Activated CD8-positive, alpha-beta memory T cell treated with anti-CD3 and anti-CD28 coated beads for 1 hour (primary cell): ENCODE data around the gene ARAP3.
"Not testable (repeated sequence)": the region's sequence is repeated elsewhere in the genome, so short reads cannot be mapped to it uniquely, and the experiment has no call there.

Experiments used
- DNase-seq, 2 donors: peaks; one replicate each; pipeline ENCODE4 v3.0.0-alpha.2; 2020; ENCODE audit warnings: low read depth in 1 of 2; ENCODE audit errors: extremely low read depth in 1 of 2

Gene ARAP3, protein sequence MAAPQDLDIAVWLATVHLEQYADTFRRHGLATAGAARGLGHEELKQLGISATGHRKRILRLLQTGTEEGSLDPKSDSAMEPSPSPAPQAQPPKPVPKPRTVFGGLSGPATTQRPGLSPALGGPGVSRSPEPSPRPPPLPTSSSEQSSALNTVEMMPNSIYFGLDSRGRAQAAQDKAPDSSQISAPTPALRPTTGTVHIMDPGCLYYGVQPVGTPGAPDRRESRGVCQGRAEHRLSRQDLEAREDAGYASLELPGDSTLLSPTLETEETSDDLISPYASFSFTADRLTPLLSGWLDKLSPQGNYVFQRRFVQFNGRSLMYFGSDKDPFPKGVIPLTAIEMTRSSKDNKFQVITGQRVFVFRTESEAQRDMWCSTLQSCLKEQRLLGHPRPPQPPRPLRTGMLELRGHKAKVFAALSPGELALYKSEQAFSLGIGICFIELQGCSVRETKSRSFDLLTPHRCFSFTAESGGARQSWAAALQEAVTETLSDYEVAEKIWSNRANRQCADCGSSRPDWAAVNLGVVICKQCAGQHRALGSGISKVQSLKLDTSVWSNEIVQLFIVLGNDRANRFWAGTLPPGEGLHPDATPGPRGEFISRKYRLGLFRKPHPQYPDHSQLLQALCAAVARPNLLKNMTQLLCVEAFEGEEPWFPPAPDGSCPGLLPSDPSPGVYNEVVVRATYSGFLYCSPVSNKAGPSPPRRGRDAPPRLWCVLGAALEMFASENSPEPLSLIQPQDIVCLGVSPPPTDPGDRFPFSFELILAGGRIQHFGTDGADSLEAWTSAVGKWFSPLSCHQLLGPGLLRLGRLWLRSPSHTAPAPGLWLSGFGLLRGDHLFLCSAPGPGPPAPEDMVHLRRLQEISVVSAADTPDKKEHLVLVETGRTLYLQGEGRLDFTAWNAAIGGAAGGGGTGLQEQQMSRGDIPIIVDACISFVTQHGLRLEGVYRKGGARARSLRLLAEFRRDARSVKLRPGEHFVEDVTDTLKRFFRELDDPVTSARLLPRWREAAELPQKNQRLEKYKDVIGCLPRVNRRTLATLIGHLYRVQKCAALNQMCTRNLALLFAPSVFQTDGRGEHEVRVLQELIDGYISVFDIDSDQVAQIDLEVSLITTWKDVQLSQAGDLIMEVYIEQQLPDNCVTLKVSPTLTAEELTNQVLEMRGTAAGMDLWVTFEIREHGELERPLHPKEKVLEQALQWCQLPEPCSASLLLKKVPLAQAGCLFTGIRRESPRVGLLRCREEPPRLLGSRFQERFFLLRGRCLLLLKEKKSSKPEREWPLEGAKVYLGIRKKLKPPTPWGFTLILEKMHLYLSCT (N-terminal part only)

DNA sequence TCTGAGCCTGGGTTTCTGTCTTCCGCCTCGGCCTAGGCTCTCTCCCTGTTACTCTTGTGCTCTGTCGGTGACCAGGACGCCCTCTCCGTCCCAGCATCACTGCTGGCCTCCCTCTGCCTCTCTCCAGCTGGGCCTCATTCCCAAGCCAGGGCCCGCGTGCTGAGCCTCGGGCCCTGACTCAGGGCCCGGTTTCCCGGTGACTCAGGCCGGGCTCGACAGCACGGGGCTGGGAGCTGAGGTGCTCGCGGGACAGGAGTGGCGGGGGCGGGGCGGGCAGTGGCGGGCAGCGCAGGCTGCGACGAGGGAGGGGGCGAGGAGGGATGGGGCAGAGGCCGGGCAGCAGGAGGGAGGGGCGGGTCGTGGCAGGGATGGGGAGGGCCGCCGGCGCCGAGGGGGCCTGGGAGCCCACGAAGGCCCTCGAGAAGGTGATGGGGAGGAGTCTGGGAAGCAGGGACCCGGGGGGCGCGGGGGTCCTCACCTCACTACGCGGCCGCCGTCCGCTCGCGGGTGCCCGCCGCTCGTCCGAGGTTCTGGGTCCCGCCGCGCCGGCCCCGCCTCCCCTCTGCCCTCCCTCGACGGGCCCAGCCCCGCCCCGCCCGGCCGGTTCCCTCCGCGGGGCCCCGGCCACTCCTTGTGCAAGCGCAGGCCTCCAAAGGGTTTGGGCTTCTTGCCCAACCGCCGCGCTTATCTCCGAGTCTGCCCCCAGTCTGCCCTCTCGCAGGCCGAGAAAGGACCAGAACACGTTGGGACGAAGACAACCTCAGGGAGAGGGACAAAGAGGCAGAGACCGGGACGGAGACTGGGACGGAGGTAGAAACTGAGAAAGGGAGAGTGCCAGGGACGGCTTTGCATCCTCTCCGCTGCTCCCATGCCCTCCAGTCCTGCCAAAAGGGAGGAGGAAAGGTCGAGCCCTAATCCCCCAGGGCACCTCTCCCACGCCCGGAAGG, at the start of gene ARAP3:
TSS of gene ARAP3 (minus strand) at position 536 of the 947 bp plus-strand sequence. CDS start 1,744 bp downstream, outside the sequence.
- peak in 1 of 2 donors; percentile 33 for DNase-seq

DNA sequence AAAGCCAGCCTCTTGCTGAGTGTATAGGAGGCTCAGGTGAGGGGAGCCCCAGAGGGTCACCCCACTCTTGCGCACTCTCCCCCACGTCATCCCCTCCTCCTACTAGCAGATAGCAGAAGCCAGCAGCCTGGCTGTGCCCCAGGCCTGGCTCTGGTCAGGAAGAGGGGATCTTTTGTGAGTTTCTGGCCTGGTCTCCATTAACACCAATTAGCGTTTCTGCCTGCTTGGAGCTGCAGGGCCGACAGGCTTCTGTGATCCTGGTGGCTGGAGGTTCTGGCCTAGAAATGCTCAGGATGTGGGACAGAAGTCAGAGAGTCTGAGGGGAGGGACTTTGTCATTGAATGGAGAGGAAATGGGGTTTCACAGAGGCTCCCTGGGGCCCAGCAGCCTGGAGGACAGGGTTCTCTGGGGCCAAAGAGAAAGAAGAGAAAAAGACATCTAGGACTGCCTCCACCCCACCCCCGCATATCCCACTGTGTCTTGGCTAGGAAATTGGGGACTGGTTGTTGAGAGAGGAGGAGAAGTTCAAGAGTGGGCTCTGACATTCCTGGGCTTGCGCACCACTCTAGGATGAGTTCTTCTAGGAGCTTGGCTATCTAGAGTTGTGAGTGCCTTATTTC, 47.5 kb upstream of the ARAP3 start:
- DNase-seq: no peak

DNA sequence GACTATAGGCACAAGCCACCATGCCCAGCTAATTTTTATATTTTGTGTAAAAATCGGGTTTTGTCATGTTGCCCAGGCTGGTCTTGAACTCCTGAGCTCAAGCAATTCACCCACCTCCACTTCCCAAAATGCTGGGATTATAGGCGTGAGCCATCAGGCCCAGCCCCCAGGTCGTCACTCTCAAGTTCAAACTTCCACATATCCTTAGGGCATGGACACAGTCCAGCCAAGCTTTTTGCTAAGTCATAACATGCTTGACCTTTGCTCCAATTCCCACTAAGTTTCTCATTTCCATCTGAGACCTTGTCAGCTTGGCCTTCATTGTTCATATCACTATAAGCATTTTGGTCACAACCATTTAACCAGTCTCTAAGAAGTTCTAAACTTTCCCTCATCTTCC, 43.9 kb upstream of the ARAP3 start:
- no peak for DNase-seq

DNA sequence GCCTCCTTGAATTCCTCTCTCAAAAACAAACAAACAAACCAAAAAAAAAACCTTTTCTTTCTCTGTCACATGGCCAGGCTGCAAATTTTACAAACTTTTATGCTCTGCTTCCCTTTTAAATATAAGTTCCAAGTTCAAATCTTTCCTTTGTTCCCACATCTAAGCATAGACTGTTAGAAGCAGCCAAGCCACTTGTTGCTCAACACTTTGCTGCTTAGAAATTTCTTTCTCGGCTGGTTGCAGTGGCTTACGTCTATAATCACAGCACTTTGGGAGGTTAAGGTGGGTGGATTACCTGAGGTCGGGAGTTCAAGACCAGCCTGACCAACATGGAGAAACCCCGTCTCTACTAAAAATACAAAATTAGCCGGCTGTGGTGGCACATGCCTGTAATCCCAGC, 43.1 kb upstream of the ARAP3 start:
- not testable (repeated sequence) for DNase-seq

DNA sequence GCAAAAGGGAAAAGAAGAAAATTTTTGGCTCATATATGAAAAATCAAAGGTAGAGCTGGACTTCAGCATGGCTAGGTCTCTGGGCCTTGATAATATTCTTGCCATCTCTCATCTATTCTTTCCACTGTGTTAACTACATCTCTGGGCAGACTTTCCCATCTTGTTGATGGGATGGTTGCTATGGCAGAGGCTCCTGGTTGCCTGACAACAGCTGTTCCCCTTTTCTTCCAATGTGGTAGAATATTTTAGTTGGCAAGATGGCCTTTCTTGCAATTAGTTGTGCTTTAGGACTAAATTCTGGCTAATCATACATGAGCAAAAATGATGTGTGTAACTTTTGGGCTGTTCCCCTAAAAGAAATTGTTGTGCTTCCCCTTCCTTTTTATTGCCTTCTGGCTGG, 40.2 kb upstream of the ARAP3 start:
- no peak for DNase-seq

DNA sequence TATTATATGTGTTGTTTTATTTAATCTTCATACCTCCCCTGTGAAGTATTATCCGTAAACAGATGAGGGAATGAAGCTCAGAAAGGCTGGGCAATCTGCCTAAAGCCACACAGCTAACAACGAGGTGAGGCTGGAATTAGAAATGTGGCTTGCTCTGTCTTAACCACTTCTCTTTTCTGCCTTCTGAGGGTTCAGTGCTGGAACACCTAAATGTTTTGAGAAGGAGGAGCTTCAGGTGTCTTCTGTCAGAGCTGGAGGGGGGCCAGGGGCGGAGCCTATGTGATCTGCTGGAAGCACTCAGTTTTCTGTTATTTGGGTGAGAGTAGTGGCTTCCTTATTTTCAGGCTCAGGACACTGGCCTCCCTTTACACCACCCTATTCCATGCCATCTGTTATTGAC, 35.0 kb upstream of the ARAP3 start:
- DNase-seq: no peak

DNA sequence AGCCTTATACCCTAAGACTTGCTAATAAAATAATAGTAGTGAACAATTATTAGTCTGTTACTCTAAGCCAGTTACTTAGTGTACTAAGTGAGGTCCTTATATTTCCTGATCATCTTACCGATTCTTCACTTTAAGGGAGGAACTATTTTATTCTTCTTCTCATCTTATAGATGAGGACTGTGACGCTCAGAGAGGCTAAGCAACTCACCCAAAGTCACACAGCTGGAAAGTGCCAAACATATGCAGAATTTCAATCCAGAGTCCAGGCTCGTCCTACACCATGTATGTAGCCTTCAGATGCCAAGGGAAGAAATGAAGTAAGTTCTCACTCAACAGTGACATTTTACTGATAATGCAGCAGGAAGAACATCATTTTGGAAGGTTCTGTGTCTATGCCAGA, 34.4 kb upstream of the ARAP3 start:
- no peak for DNase-seq

DNA sequence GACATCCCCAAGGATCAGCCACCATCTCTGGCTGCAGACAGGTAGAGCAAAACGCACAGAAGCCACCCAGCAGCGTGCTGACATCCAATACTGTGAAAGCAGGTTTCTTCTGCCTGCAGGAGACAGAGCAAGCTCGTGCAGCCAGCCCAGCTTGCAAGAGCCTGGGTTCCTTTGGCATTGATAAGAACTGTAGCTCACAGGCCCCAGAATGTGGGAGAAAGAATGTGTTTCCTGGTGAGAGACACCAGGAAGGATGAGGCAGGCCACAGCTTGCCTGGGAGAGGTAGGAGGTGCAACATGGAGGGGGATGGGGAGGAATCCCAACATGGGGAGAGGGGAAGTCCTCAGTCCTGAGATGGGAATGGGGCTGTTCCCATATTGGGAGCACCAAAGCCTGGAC, 34.0 kb upstream of the ARAP3 start:
- DNase-seq: no peak

DNA sequence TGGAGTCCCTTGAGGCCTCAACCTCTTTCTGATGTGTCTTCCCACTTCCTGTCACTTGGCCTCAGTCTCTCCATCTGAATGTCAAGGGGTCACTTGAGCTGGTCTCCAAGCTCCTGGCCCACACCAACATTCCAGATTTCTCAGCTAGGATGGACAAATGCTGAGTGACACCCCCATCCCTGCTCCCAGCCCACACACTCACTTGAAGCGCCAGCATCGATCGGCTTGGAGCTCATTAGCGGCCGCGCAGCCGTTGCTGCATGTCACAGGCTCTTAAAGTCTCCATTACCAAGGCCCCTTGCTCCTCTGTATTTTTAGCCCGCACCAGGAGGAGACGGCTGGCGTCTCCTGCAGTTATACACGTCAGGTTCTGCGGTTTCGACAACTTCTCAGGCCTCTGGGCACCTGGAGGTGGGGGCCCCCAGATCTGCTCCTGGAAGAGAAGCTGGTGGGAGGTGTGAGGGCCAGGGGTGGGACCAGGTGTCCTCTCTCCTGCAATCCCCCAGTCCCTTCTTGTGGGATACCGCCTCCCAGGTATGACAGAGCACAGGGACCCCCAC, 33.4 kb upstream of the ARAP3 start:
- no peak for DNase-seq

DNA sequence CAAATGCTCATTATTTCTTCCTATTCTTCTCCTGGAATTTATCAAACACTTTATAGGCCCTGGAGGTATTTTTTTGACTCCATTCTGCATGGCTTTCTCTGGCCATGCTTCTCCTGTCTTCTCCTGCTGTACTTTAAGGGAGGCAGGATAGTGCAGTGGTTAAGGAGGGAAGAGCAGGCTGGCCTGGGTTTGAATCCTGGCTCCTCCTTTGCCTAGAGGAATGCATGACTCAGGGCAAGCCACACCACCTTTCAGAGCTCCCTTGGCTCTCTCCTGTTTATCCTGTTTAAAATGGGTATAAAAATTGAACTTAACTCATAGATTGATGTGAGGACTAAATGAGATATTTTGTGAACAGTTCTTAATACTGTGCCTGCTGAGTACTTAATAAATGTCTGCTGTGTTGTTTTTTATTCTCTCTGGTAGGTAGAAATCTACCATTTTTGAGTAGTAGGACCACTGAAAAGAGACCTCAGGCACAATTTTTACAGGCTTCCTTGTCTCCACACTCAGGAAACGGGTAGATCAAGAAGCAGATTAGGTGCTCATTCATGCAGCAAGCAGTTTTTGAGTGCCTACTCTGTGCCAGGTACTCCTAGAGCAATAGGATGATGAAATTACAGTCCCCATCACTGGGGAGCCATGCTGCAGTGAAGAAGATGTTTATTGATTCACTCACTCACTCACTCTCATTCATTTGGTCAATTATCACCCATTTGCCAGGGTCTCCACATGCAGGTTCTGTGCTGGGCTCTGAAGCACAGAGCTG, 32.7 kb upstream of the ARAP3 start:
- no peak for DNase-seq

DNA sequence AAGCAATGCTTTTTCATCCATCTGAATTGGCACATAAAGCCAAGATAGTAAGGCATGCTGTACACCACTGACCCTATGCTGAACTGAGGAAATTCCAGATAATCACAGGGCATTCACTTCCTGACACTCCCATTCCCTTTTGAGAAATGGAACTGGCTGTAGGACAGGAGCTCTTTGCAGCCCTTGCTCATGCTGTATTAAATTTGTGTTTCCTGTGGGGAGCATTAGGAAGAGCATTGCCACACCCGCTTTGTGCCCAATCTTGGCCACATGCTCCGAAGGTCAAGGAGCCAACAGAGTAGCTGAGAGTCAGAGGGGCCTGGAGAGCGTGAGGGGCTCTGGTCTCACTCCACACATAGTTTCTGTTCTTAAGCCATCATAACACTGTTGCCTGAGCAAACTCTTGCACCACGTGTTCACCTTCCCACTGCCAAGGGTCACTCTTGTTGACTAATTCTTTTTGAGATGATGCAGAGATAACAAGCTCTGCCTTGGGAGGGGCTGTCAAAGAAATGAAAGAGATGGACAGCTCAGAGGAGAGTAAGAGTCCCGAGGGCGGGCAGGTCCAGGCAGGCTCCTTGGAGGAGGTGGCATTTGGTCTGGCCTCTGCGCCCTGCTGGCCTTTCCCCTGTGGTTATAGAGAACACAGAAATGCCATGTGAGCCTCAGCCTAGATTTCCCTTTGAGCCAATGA, 31.7 kb upstream of the ARAP3 start:
- no peak for DNase-seq

DNA sequence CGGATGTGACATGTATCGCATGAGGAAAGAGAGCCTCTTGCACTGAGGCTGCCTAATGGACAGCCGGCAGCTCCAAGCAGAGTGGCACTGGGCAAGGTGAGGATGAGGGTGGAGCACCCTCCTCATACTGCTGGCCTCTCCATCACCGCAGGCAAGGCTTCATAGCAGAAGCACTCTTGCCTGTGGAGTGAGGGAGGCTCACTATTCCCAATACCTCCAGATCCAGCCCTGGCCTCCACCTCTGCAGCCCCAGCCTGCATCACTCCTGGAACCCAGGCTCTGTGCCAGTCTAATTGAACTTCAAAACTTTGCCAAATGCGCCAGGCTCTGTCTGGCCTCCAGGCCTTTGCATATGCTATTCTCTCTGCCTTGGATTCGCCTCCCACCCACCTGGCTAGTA, 29.7 kb upstream of the ARAP3 start:
- no peak for DNase-seq

DNA sequence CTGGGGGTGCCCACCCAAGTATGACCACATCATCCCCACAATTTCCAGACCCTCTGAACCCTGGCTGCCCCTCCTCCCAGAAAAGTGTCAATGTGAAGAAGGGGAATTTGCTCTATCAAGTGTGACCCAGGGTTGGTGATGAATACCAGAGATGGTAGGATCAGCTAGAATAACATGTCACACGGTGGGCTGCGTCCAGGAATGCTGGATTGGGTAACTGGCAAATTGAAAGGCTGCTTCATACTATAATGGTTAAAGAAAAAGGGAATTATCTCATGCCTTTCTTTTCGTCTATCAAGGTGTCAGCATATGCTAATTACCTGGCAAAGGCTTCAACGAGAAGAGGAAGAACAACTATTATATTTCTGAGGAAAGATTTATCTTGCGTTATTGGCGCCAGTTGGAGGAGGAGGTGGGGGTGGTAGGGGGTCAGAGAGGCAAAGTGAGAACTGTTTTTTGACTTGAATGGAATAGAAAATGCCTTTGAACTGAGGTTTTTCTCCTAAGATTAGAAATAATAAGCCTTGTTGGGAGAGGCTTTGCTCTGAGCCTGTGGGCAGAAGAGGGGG, 27.8 kb upstream of the ARAP3 start:
- DNase-seq: no peak

DNA sequence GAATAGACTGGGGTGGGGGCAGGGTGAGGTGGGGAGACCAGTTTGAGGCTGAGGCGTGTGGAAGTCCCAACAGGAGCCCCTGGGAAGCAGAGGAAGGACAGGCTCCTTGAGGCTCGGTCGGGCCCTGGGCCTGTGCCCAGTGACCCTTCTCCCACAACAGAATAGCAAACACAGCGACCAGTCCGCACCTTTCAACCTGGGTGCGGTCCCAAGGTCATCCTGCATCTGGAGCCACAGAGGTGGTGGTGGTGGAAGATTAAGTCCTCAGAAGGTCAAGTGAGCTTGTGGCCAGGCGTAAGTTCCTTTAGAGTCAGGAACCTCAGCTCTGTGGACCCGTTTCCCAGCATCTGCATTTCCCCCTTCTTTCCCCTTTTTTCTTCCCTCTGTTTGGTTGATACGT, 26.0 kb upstream of the ARAP3 start:
- no peak for DNase-seq

DNA sequence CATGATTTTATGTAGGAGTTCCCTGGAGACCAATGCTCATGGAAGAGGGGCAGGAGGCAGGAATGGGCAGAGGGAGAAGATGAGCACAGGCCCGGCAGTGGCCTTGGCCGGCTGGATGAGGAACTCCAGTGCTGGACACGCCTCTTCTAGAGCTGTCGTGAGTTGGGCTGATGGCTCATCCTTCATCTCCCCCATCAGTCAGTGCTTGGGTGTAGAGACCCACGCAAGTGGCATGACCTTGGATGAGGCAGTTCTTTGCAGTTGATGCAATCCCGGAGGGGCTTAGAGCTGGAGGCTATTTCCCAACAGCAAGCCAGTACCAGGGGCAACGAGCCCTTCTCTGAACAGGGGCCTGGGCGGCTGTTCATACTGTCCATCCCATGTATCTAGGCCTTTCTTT, 25.5 kb upstream of the ARAP3 start:
- DNase-seq: no peak

DNA sequence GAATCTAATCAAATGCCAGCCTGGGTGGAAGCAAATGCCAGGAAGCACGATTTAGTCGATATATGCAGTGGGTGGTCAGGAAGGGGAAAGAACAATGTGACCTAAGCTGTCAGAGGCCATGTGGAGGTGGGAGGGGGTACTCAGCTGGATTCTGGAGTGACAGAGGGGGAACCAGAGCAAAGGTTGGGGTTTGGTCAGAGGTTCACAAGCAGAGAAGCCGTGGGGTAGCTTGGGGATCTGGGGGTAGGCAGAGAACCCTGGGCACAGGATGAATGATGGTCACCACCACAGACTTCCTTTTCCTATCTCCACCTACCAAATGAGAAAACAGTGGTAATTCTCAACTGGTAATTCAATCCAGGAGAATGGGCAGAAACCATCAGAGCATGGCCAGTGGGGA, 24.1 kb upstream of the ARAP3 start:
- DNase-seq: no peak

DNA sequence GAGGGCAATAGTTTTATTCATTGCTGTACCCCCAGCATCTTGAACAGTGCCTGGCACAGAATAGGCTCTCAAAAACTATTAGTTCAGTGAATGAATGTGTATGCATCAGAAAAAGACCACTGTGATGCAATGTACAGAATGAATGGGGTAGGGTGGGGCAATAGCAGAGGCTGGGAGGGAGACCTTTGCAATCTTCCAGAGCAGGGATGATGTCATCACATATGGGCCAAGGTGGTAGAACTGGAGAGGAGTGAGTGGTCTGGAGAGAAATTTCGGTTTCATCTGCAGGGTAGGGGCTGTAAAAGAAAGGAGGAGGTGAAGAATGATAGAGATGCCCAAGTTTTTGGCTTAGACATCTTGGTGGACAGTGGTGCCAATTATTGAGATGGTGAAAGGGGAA, 23.4 kb upstream of the ARAP3 start:
- DNase-seq: no peak
